Measurements from ENCODE around the gene BRD4. TPM values are rescaled to one million over a fixed set of nuclear protein-coding genes. Genes with fewer than 3 reads are reported as not detected.

The BRD4 gene
- polyA plus RNA-seq, 12 donors: 32.9 to 69.3 (median 37.9) TPM; not detected in 1

DNA sequence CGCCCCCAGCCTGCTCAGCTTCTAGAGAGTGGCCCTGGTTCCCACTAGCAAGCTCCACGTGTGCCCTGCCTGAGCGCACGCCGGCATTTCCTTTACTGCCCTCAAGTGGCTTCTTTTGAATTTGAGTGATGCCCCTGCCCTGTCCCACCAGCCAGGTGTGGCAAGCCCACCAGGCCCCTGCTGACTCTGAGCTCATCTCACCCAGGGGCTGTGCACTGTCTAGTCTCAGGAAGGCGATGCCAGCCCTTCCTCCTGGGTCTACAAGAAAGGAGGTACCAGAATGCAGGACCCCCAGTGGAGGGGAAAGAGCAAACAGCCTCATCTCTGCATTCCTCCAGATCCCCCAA is 82.8 kb downstream of the BRD4 start:
- DNase-seq: no peak

DNA sequence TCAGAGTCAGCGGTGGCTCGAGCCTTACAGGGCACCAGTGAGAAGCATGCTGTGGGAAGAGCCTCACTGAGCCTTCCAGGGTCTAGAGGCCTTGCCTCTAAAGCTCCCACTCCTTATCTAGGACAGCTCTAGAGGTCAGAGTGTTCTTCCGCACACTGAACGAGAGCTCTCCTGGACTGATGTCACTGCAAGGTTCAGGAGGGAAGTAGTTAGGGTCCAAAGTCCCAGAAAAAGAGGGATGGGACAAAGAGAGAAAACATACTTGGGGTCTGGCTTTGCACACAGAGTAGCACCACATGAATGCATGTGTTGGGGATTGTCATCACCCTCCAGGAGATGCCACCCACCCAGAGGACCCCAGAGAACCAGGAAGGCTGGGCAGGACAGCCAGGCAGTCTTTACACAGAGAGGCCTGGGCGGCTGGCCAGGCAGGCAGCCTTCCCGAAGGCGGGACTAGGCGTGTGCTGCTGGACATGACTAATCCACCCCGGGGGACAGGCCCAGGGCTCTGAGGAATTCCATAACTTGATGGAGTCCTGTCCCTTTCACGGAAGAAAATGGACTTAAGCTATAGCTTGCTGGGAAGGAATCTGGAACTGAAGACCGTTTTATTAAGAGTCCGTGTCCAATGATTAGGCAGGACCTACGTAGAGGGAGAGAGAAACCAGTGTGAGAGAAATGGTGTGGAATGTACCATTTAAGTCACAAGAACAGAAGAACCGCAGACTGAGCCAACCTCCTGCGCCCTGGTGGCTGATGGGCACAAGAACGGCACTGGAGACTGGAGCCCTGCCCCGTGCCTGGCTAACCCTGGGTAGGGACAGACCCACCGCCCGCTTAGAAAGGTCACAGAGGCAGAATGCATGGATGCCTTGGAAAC is 83.5 kb downstream of the BRD4 start:
- DNase-seq: peak; percentile 61

DNA sequence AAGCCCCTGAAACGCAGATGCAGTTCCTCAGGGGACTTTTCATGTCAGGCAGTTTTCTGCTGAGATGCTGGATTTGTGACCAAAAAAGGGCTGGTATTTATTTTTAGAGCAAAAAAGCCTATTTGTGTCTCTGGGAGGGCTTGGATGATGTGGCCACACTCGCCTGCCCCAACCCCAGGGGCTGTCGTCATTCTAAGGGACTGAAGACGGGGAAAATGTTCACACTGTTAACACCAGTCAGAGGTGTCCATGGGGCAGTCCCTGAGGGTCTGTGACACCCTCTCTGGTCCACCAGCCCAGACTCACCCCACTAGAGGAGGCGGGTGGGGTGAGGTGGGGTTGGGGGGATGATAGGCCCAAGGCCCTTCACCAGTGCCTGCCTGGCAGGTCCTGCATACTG is 84.2 kb downstream of the BRD4 start:
- no peak for DNase-seq

DNA sequence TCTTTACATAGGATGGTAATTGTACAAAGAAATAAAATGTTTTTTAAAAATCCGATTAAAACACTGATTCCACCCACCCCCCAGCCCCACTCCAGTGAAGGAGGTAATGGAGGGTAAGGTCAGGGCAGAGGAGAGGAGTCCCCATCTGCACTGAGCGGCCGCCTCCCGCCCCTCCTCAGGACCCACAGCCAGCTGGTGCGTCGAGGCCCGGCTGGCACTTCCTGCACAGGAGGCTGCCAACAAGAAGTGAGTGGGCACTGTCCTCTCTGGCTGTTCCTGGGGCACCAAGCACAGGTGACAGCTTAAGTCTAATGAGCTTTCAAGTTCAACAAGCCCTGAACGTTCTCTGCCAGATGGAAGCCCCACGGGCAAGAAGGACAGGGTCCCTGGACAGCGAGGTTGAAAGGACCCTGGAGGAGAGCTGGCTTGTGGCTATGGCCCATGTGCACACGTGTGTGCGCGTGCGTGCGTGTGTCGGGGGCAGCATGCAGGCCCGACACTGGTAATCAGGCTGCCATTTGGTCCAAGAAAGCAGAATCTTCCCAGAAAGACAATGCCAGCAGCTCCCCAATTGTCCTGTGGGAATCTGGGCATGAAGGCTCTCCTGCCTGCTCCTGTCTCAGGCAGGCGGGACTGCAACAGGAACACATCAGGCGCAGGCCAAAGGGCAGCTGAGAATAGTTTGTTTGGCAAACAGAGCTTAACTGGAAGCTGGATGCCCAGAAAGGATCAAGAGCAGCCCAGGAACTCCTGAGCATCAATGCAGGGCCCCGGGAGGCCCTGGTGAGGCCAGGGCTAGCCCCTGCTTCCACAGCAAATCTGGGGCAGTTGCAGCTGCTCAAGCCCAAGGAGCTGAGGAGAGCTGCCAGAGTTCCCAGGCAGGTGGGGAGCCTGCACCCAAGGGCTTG is 85.0 kb downstream of the BRD4 start:
- no peak for DNase-seq

DNA sequence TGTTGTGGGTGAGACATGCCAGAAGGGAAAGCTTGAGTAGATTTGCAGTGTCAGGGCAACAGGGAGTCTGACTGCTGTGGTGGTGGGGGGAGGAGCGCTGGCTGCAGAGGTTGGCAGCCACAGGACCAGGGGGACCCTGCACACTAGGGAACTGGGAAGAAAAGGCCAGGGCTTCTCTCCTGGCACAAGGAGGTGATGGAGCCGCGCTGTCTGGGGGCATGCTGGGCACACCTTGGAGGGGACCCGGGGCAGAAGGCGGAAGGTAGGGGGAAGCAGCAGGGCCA is 86.2 kb downstream of the BRD4 start:
- DNase-seq: no peak

DNA sequence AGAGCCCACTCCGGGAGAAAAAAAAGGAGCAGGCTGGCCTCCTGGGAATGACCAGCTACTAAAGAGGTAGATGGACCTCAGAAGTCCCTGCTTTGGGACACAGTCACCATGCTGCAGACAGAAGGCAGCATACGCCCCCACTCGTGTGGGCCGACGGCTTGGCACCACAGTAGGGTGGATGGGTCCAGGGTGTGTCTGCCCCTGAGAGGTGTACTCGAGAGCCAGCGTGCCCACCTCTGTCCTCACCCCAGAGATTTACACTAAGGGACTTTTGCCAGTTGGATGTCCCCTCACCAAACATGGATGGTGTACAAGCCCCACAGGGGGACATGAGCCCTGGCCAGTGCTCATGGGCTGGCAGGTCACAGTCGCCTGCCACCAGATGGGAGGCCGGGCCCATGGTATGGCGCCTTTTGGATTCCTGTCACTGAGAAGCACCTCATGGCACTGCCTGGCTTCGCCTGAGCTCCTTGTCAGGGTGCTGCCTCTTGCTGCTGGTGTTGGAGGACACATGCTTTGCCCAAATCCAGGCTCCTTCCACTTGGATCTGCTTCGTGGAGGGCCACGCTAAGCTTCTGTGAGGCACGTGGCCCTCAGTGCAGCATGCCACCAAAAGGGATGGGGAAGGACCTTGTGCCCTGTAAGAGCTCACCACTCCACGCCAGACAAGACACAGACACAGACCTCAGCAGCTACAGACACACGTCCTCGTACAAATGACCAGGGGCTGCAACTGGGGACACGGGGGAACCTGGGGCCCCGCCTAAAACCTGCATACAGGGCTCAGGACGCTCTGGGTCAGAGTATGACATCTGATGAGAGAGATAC is 86.8 kb downstream of the BRD4 start:
- no peak for DNase-seq

DNA sequence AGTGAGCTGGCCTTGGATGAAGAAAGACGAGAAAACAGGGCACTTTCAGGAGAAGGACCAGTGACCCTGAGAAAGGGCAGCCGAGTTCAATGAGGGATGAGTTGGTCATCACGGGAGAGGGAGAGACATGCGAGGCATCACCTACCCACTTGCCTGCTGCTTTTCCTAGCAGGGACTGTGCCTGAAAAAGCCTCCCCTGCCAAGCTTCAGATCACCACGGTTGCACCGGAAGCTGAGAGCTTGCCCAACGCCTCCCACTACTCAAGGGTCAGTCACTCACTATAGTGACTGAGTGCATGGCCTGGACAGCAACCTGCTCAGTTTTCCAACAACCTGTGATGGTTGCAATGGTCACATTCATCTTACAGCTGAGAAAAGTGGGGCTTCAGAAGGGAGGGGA is 87.5 kb downstream of the BRD4 start:
- DNase-seq: no peak

DNA sequence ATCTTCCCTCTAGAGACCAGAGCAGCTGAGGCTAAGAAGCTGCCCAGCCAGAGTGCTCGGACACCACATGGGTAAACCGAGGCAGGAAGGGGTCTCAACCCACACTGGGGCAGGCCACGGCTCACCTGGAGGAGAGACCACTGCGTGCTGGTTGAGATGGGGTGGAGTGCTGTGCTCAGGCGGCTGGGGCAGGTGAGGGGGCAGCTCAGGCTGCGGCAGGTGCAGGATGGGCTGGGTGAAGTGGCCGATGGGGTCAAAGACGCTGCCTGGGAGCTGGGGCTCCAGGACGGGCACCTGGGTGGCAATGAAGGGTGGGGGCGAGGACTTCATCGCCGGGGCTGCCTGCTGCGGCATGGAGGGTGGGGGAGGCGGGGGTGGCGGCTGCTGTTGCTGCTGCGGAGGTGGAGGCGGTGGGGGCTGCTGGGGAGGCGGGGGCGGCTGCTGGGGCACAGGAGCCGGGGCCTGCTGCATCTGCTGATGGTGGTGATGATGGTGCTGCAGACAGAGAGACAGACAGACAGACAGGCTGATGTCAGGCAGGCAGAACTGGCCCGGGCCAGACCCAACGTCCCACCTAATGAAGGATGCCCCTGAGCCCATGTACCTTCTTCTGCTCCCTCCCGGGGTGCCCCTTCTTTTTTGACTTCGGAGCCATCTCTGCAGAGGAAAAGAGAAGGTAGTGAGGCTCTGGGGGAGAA is 88.1 kb downstream of the BRD4 start:
- DNase-seq: no peak

DNA sequence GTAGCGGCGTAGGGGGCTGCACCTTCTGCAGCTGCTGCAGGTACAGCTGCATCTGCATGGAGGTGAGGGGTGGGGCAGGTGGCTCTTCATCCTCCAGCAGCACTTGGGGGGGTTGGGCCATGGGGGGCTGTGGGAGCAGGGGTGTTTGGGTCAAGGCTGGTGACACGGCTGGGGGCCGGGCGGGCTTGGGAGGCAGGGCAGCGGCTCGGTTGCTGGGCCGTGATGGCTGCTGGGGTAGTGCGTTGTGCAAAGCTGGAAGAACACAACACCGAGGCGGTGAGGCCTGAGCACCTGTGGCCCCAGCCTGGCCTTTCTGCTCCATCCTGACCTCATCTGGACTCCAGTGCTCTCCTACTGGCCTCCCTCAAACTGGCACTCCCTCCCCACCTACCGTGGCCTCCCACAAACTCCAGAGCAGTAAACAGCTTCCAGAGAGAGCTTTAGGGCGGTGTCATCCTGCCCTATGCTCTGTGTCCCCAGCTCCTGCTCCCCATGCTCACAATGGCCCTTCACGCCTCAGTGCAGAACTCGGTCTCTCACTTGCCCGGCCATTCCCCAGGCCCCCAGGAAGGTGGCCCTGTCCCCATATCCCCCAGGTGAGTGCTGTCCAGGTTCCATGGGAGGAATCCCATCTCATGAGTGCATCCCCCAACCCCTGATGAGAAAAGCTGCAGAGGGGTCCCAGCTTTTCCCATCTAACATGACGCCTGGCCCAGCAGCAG is 88.9 kb downstream of the BRD4 start:
- DNase-seq: no peak

DNA sequence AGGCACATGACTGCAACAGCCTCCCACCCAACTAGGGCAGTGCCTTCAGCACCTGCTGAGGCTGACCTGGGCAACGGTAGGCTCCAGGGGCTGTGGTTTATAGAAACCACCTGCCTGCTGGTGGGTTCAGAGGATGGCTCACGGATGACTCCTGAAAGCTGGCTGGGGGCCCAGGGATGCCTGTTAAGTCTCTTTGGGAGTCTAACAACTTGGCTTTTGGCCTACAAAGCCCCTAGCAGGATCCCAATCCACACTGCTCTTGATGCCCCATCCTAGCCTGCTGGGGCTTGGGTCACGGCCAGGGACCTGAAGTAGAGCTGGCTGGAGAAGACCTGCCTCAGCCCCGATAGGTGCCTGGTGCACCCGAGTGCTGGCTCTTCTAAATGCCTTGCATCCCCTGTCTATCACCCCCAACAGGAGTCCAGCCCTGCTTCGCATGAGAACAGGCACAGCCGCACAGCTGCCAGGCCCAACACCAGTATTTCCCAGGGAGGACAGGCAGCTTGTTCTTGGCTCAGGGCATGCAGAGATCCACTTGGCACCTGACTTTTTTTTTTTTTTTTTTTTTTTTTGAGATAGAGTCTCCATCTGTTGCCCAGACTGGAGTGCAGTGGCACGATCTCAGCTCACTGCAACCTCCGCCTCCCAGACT is 91.0 kb downstream of the BRD4 start:
- DNase-seq: no peak

DNA sequence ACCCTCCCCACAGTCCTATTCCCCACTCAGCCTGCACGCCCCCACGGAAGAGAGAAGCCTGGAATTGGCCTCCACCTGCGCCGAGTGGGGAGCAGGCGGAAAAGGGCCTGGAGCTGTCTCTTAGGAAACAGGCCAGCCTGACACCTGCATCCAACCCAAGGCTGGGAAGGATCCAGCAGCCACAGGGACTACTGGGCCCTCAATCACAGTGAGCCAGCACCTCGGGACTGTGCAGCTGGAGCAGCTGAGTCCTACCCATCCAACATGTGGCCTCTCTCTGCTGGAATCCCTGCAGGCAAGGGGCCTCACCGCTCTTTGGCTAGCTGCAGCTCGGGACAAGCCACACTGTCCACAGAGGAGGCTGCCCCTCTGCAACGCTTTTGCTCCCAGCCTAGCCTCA is 91.8 kb downstream of the BRD4 start:
- DNase-seq: peak; percentile 54

DNA sequence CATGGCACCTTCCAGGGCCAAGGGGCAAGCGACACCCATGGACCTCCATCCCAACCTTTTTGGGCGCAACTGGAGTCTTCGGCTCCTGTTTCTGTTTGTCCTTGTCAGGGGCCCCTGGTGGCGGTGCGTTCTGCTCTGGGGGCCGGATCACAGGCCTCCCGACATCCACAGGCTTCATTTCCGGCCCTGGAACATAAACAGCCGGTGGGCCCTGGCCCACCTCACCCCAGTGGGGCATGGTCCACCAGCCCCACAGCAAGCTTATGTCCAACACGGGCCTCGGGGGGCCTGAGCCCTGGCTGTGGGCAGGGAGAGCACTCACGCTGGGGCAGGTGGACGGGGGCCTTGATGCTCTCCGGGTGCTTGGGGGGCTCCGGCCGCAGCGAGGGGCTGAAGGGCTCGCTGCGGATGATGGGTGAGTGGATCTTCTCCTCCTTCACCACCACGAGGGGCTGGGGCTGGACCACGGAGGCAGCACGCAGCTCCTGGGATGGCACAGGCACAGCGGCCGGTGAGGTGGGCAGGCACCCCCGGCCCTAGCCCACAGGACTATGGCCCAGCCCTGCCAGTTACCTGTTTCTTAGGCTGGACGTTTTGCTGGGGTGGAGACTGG is 92.9 kb downstream of the BRD4 start:
- no peak for DNase-seq

DNA sequence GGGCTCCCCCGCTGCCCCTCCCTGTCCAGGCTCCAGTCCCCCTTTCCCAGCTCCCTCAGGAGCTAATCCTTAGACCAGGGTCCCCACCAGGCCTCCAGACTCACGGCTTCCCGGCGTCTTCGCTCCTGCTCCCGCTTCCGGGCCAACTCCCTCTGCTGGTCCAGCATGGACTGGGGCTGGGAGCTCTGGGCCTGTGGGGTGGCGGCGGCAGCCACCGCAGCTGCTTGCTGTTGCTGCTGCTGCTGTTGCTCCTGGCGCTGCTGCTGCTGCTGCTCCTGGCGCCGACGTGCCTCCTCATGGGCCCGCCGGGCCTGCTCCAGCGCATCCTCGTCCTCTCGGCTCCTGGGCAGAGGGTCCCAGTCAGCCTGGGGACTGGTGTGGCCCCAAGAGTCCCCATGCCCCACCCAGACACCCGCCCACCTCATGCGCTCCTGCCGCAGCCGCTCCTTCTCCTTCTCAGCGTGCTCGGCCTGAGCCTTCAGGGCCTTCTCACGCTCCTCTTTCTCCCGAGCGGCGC is 93.6 kb downstream of the BRD4 start:
- no peak for DNase-seq

DNA sequence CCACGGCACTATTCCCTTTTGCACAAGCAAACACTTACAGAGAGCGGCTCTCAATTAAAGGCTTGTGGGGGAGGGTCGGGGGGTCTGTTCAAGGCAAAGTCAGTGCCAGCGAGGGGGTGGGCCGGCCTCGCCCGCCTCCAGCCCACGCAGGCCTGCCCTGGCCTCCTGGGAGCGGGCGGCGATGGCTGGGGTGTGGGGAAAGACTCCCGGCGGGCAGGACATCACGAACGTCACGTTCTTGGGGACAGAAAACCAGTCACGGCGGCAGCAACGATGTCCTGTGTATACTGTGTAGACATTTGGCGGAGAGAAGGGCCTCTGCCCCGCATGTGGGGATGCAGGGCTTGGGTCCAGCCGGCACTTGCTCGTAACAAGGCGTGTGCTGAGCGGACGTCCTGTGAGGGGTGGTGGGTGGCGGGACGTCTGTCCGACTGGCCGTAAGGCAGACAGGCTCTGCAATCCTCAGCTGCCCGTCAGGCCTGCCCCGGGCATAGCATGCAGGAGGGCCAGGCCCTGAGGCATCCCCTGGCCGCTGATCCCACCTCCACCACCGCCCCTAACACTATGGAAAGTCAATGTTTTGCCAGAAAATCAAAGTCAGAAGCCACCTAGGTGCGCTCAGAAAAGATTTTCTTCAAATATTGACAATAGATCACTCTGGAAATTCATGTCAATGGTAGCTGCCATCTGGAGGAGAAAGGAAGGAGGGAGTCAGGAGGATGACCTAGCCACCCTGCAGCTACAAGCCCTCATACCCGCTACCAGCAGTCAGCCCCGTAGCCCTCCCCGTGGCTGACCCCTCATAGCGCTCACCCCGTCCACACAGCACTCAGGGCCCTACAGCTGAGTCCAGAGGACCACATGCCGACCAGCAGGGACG is 94.3 kb downstream of the BRD4 start:
- no peak for DNase-seq

DNA sequence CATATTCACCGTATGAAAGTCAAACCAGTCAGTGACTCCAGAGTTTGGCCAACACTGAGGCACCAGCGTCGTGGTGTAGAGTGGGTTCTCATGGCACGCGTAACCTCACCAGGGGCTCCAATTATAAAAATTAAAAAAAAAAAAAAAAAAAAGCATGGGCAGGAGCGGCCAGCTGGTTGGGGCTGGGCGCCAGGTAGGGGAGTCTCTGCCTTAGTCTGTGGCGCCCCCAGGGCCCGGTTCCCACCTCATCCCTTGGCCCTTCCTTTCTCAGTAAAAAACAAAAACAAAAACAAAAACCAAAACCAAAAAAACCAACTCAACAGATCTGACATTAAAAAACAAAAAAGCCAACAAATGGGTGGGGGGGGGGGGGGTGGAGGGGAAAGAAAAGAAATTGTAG is 95.5 kb downstream of the BRD4 start:
- no peak for DNase-seq

DNA sequence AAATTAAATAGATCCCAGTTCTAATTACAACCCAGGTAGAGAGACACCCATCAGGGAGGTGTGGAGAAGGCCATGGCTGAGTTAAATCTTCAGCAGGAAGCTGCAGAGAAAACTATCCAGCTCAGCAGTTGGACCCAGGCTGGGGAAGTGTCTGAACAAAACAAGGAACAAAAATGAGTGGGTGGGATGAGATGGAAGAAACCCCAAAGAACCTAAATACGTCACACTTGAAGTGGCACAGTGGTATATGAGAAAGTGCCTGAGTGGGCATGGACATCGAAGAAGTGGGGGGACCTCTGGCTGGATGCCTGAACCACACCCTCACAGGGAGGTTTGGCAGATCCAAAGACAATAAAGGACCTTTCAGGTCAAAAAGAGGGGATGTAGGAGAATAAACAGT is 96.6 kb downstream of the BRD4 start:
- no peak for DNase-seq

DNA sequence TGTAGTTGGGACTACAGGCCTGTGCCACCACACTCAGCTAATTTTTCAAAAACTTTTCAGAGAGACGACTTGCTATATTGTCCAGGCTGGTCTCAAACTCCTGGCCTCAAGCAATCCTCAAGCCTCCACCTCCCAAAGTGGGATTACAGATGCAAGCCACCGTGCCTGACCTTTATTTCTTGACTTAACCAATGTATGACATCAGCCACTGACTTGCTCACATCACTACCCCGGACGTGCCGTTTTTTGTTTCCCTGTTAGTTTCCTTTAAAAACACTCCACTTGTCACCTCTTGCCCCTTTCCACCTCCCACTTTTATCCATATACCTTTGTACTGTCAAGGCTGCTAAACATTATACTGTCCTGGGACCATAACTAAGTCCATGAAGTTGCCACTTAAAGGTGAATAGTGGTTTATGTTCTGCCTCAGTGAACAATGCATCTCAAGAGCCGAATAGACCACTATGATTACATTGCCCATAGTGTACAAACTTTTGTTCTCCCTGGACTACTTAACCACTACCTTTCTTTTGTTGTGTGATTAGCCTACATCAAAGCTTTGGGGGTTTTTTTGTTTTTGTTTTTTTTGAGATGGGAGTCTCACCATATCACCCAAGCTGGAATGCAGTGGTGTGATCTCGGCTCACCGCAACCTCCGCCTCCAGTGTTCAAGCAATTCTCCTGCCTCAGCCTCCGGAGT is 97.8 kb downstream of the BRD4 start:
- DNase-seq: no peak

DNA sequence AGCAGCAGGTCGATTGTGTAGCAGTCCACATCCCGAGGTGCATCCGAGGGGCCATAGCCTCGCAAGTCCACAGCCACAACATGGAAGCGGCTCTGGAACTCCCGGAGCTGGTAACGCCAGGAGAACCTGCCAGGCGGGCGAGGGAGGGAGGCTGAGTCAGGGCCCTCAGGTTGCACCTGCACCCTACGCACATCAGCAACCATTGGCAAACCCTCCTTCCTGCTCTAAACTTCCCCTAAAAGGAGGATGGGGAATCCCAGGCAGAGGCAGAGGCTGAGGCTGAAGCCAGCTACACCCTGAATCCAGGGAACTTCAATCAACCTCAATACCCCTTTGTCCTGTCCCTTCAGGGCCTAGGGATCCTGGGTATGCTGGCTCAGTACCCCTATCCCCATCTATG is 101.1 kb downstream of the BRD4 start:
- DNase-seq: no peak

Data from muscle of arm (tissue), 12 donors.